Astrocyte (in vitro differentiated cells and primary cell): ENCODE data around the gene STRA8. TPM values are rescaled to one million over a fixed set of nuclear protein-coding genes. Genes with fewer than 3 reads are reported as not detected.
A peak's percentile ranks its signal among the peaks of the same experiment; 100 is the strongest.

ENCODE experiments used
- DNase-seq: peaks from one replicate; pipeline ENCODE4 v3.0.0-alpha.2; 2010; ENCODE audit warnings: low read depth
- FAIRE-seq: peaks from 2 replicates; lab custom pipeline; 2011; peaks lifted over from hg19 to GRCh38; lab: Jason Lieb, UNC
- H2AFZ ChIP-seq: 2 replicates; pipeline ENCODE4 v1.6.0; 2012; ENCODE audit warnings: low read depth, low read length, inconsistent platforms
- H3K27ac ChIP-seq: 2 replicates; pipeline ENCODE4 v1.5.1; 2011; ENCODE audit warnings: low read depth, low read length, inconsistent platforms
- H3K27me3 ChIP-seq: 2 replicates; pipeline ENCODE4 v1.6.0; 2011; ENCODE audit warnings: low read length, inconsistent platforms; ENCODE audit not compliant: insufficient read depth
- H3K36me3 ChIP-seq: 2 replicates; pipeline ENCODE4 v1.5.1; 2011; ENCODE audit warnings: low read length, inconsistent platforms; ENCODE audit not compliant: insufficient read depth
- H3K4me1 ChIP-seq: 2 replicates; pipeline ENCODE4 v1.5.1; 2011; ENCODE audit warnings: low read length, inconsistent platforms; ENCODE audit not compliant: insufficient read depth
- H3K4me2 ChIP-seq: 2 replicates; pipeline ENCODE4 v1.6.0; 2012; ENCODE audit warnings: low read length, inconsistent platforms
- H3K4me3 ChIP-seq: 2 replicates; pipeline ENCODE4 v1.5.1; 2011; ENCODE audit warnings: low read depth, mild to moderate bottlenecking, low read length, inconsistent platforms; ENCODE audit not compliant: insufficient read depth
- H3K79me2 ChIP-seq: 2 replicates; pipeline ENCODE4 v1.6.0; 2012; ENCODE audit warnings: mild to moderate bottlenecking, low read length, inconsistent platforms; ENCODE audit not compliant: insufficient read depth
- H3K9ac ChIP-seq: 2 replicates; pipeline ENCODE4 v1.6.0; 2012; ENCODE audit warnings: mild to moderate bottlenecking, low read length, inconsistent platforms
- H3K9me3 ChIP-seq: 2 replicates; pipeline ENCODE4 v1.5.1; 2012; ENCODE audit warnings: low read depth, mild to moderate bottlenecking, low read length, inconsistent platforms; ENCODE audit not compliant: insufficient read depth
- H4K20me1 ChIP-seq: 2 replicates; pipeline ENCODE4 v1.6.0; 2012; ENCODE audit warnings: low read length, inconsistent platforms; ENCODE audit not compliant: insufficient read depth
- H3K27ac Mint-ChIP-seq: one replicate; pipeline ENCODE4 v1.8.0; 2021; ENCODE audit warnings: mild to moderate bottlenecking, mixed read lengths; ENCODE audit not compliant: unreplicated experiment
- H3K27me3 Mint-ChIP-seq: one replicate; pipeline ENCODE4 v1.8.0; 2021; ENCODE audit warnings: low read depth, mixed read lengths; ENCODE audit not compliant: unreplicated experiment
- H3K36me3 Mint-ChIP-seq: one replicate; pipeline ENCODE4 v1.8.0; 2021; ENCODE audit warnings: low read depth, mixed read lengths; ENCODE audit not compliant: unreplicated experiment
- H3K4me1 Mint-ChIP-seq: one replicate; pipeline ENCODE4 v1.8.0; 2021; ENCODE audit warnings: low read depth, mixed read lengths; ENCODE audit not compliant: unreplicated experiment
- H3K4me3 Mint-ChIP-seq: one replicate; pipeline ENCODE4 v1.8.0; 2021; ENCODE audit warnings: mild to moderate bottlenecking, moderate library complexity, mixed read lengths; ENCODE audit not compliant: unreplicated experiment
- H3K9me3 Mint-ChIP-seq: one replicate; pipeline ENCODE4 v1.8.0; 2021; ENCODE audit warnings: mild to moderate bottlenecking, mixed read lengths; ENCODE audit not compliant: unreplicated experiment
- CTCF ChIP-seq: IDR thresholded peaks from 2 replicates; pipeline ENCODE4 v1.5.1; 2011; ENCODE audit warnings: low read depth, mild to moderate bottlenecking, inconsistent platforms, low read length, moderate library complexity; ENCODE audit not compliant: insufficient read depth
- EZH2 ChIP-seq: IDR thresholded peaks from 2 replicates; pipeline ENCODE4 v1.6.1; 2012; ENCODE audit warnings: mild to moderate bottlenecking, low read length, inconsistent platforms; ENCODE audit not compliant: insufficient read depth
- total RNA-seq: library from RNA; stranded (reverse); gene quantifications from 2 replicates; pipeline ENCODE4 v1.2.1, GENCODE V29; 2021

Gene STRA8
- total RNA-seq, 1 donor from 2014 or later: not detected

GRCh38 chr7:135282561-135283254 is 49.1 kb downstream of the STRA8 start:
- no peaks in the 10 kb centered on the region for H3K36me3 Mint-ChIP-seq
- peak overlapping the region; percentile 52 for H3K4me2 ChIP-seq
- H3K4me1 Mint-ChIP-seq: no peaks in the 10 kb centered on the region
- TF ChIP-seq CTCF (no peak), EZH2 (no peak)
- peaks cover 16% of the 10 kb centered on the region for H3K4me1 ChIP-seq
- peaks cover 4% of the 10 kb centered on the region for H3K27me3 ChIP-seq
- no peaks in the 10 kb centered on the region for H3K36me3 ChIP-seq
- H3K27me3 Mint-ChIP-seq: peaks cover 10% of the 10 kb centered on the region
- no peak overlapping the region for H3K27ac ChIP-seq
- no peaks in the 10 kb centered on the region for H3K79me2 ChIP-seq
- H3K9me3 ChIP-seq: no peaks in the 10 kb centered on the region
- no peak overlapping the region for H3K4me3 Mint-ChIP-seq
- no peaks in the 10 kb centered on the region for H3K9me3 Mint-ChIP-seq
- no peaks in the 10 kb centered on the region for H4K20me1 ChIP-seq
- no peak overlapping the region for H3K27ac Mint-ChIP-seq
- no peak overlapping the region for H2AFZ ChIP-seq
- no peak overlapping the region for H3K9ac ChIP-seq
- FAIRE-seq (no peak), DNase-seq (peak; percentile 42)
- no peak overlapping the region for H3K4me3 ChIP-seq

DNA sequence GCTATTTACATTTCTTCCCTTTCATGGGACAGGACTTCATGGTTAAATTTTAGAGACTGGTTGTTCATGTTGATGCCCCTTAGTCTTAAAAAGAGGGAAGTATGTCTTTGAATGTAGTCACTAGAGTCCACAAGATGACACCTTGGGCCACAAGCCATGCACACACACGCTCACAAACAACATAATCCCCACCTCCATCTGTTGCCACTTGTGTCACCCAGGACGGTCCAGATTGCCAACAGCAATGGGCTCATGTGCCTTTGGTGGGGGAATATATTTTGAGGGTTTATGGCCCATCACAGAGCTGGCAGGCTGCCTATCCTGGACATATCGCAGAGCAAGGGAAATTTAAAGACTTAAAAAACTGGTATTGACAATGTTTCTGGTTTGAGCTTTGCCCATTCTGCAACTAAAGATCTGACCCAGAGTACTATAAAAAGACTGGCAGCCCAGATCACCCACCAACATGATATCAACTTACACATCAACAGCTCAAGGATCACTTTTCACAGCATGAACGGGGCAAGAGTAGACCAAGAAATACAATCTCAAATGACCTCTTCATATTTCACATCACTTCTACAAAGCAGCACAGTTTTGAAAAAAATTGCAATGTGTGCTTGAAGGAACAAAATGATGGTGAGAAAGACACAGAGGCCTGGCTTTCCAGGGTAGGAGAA is 50.5 kb downstream of the STRA8 start:
- TF ChIP-seq CTCF (no peak), EZH2 (no peak)
- Histone ChIP-seq H3K4me2 (no peak overlapping the region), H4K20me1 (no peaks in the 10 kb centered on the region), H3K4me1 (peaks cover 16% of the 10 kb centered on the region), H3K36me3 (no peaks in the 10 kb centered on the region), H3K4me3 (no peak overlapping the region), H3K27ac (no peak overlapping the region), H3K9me3 (no peaks in the 10 kb centered on the region), H3K79me2 (no peaks in the 10 kb centered on the region), H3K27me3 (peaks cover 4% of the 10 kb centered on the region), H2AFZ (no peak overlapping the region), H3K9ac (no peak overlapping the region)
- no peak overlapping the region for H3K4me3 Mint-ChIP-seq
- no peak overlapping the region for H3K27ac Mint-ChIP-seq
- DNase-seq: no peak
- H3K4me1 Mint-ChIP-seq: no peaks in the 10 kb centered on the region
- H3K36me3 Mint-ChIP-seq: no peaks in the 10 kb centered on the region
- peaks cover 2% of the 10 kb centered on the region for H3K9me3 Mint-ChIP-seq
- FAIRE-seq: no peak
- H3K27me3 Mint-ChIP-seq: peaks cover 8% of the 10 kb centered on the region
